ENCODE measurements around the gene LACRT. TPM values are rescaled to one million over a fixed set of nuclear protein-coding genes. Genes with fewer than 3 reads are reported as not detected.

The LACRT gene
- total RNA-seq, 2 donors from 2014 or later = not detected

GRCh38 chr12:54650889-54651288, 16.2 kb upstream of the LACRT start:
- H3K27ac ChIP-seq = no peak overlapping the region
- no peaks in the 10 kb centered on the region for H3K4me1 ChIP-seq (ENCODE audit: control insufficient read depth in 1 of 2, low read depth in 2 of 2)
- no peak overlapping the region for H3K4me3 ChIP-seq
- ATAC-seq (ENCODE audit: insufficient number of reproducible peaks, low FRiP score, low read depth) (no peak), DNase-seq (ENCODE audit: low spot score) (no peak)
- H3K9me3 ChIP-seq = no peaks in the 10 kb centered on the region
- H3K27me3 ChIP-seq (replicated peaks; ENCODE audit: insufficient read depth) = no peaks in the 10 kb centered on the region
- no peak for TF ChIP-seq CTCF (IDR thresholded peaks at IDR 0.05)
- no peaks in the 10 kb centered on the region for H3K36me3 ChIP-seq

GRCh38 chr12:54650409-54650808, 15.7 kb upstream of the LACRT start:
- TF ChIP-seq CTCF (IDR thresholded peaks at IDR 0.05) = no peak
- no peaks in the 10 kb centered on the region for H3K9me3 ChIP-seq
- DNase-seq (ENCODE audit: low spot score) (no peak), ATAC-seq (ENCODE audit: insufficient number of reproducible peaks, low FRiP score, low read depth) (no peak)
- no peaks in the 10 kb centered on the region for H3K27me3 ChIP-seq (replicated peaks; ENCODE audit: insufficient read depth)
- H3K4me1 ChIP-seq (ENCODE audit: control insufficient read depth in 1 of 2, low read depth in 2 of 2) = no peaks in the 10 kb centered on the region
- H3K36me3 ChIP-seq = no peaks in the 10 kb centered on the region
- no peak overlapping the region for H3K4me3 ChIP-seq
- H3K27ac ChIP-seq = no peak overlapping the region

GRCh38 chr12:54649825-54650224, 15.1 kb upstream of the LACRT start:
- no peak overlapping the region for H3K4me3 ChIP-seq
- no peak for DNase-seq (ENCODE audit: low spot score)
- H3K36me3 ChIP-seq = no peaks in the 10 kb centered on the region
- no peak for ATAC-seq (ENCODE audit: insufficient number of reproducible peaks, low FRiP score, low read depth)
- no peak overlapping the region for H3K27ac ChIP-seq
- no peaks in the 10 kb centered on the region for H3K4me1 ChIP-seq (ENCODE audit: control insufficient read depth in 1 of 2, low read depth in 2 of 2)
- TF ChIP-seq CTCF (IDR thresholded peaks at IDR 0.05) = no peak
- no peaks in the 10 kb centered on the region for H3K9me3 ChIP-seq
- no peaks in the 10 kb centered on the region for H3K27me3 ChIP-seq (replicated peaks; ENCODE audit: insufficient read depth)

DNA sequence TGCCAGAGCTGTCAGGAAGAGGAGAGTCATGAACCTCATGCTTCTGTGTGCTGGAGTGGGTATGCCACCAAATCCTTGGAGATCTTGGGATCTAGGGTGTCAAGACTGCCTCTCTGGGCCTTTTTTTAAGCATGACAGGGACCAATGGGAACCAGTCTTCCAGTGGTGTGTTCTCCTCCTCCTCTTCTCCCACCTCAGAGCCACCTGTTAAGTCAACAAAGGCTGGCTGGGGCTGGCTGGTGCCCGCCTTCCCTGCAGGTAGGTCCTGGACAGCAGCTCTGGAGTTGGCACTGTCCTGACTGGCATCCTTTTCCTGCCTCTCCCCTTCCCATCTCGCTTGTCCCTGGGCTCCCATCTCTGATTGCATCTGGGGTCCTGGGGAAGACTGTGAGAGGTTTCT, 13.6 kb upstream of the LACRT start, which contains the start of gene DCD:
TSS of gene DCD (minus strand) at position 101 of the 400 bp plus-strand sequence. CDS start at position 39, 62 bp downstream.
- H3K27me3 ChIP-seq (replicated peaks; ENCODE audit: insufficient read depth) = no peaks in the 10 kb centered on the region
- ATAC-seq (ENCODE audit: insufficient number of reproducible peaks, low FRiP score, low read depth) = no peak
- H3K4me1 ChIP-seq (ENCODE audit: control insufficient read depth in 1 of 2, low read depth in 2 of 2) = no peaks in the 10 kb centered on the region
- H3K36me3 ChIP-seq = no peaks in the 10 kb centered on the region
- H3K9me3 ChIP-seq = no peaks in the 10 kb centered on the region
- no peak for DNase-seq (ENCODE audit: low spot score)
- no peak for TF ChIP-seq CTCF (IDR thresholded peaks at IDR 0.05)
- no peak within 1 kb of the TSS for H3K27ac ChIP-seq
- no peak within 1 kb of the TSS for H3K4me3 ChIP-seq

GRCh38 chr12:54641554-54641953, 6.9 kb upstream of the LACRT start:
- TF ChIP-seq CTCF (IDR thresholded peaks at IDR 0.05) = no peak
- H3K9me3 ChIP-seq = no peaks in the 10 kb centered on the region
- H3K4me1 ChIP-seq (ENCODE audit: control insufficient read depth in 1 of 2, low read depth in 2 of 2) = no peaks in the 10 kb centered on the region
- no peak overlapping the region for H3K27ac ChIP-seq
- H3K4me3 ChIP-seq = no peak overlapping the region
- H3K36me3 ChIP-seq = no peaks in the 10 kb centered on the region
- no peak for DNase-seq (ENCODE audit: low spot score)
- no peak for ATAC-seq (ENCODE audit: insufficient number of reproducible peaks, low FRiP score, low read depth)
- H3K27me3 ChIP-seq (replicated peaks; ENCODE audit: insufficient read depth) = no peaks in the 10 kb centered on the region

Data from thoracic aorta (tissue), 2 donors.